HG02885 (cell line): ENCODE results near the gene SLC1A2.

Experiments
- ATAC-seq: cut with Tn5 transposase; IDR thresholded peaks from one replicate; pipeline ENCODE4 v1.9.1; 2021; ENCODE audit warnings: mild to moderate bottlenecking; ENCODE audit not compliant: unreplicated experiment, poor library complexity

SLC1A2 gene

DNA sequence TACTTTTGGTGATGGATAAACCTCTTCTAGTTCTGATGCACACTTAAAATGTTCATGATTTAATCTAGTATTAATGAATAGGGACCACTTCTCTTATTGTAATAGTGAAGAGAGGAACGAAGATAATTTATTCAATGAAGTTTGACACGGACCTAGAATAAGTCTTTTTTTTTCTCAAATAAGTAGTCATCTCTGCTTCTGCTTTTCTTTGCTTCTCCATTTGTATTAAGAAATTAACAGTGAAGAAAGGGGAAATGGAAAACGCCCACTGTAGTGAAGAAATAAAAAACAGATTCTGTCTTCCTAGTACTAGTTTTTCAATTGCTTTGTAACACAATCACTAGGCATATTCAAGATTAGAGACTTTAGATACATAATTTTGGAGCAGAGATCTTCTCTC is 207.4 kb downstream of the SLC1A2 start:
- ATAC-seq = no peak

DNA sequence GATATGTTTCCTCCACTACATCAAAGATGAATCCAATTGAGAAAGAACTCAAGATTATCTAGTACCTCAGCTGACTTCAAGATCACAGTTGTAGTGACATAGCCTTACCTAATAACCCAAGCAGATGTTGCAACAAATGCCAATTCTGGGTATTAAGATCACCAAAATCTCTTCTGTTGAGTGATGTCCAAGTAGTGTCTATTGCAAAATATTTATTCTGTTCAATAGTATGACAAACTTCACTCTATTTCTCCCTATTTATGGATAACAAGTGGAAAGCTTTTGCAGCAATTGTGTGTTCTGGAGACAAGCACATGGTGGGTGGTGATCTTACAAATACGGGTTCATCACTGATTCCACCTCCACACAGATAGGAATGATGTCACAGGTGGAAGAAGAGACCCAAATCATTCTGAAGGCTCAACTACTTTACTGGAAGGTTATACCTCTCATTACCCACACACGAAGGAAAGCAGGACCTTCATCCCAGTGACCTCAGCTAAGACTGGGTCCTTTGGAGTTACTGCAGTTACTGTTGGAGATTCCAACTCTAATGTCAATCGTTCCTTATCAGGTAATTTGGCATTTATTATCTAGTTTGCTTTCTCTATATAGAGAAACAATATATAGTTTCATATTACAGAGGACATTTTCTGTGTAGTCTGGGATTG is 208.3 kb downstream of the SLC1A2 start:
- no peak for ATAC-seq

DNA sequence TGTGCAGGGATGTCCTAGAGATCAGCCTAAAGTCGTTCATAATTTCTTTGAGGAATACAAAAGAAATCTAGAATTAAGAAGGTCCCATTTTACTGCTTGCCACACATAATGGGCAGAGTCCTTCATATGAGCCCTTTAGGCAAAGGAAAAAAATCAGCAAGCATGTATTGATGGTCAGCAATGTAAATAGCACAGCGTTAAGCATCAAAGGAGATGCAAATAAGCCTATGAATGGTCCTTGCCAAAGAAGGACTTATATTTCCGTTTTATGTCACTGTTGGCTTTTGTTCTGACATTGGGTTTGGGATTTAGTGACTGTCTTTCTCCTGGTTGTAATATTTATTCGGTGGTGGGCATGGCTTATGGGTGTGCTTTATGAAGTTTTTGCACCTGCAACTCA is 210.6 kb downstream of the SLC1A2 start:
- no peak for ATAC-seq

DNA sequence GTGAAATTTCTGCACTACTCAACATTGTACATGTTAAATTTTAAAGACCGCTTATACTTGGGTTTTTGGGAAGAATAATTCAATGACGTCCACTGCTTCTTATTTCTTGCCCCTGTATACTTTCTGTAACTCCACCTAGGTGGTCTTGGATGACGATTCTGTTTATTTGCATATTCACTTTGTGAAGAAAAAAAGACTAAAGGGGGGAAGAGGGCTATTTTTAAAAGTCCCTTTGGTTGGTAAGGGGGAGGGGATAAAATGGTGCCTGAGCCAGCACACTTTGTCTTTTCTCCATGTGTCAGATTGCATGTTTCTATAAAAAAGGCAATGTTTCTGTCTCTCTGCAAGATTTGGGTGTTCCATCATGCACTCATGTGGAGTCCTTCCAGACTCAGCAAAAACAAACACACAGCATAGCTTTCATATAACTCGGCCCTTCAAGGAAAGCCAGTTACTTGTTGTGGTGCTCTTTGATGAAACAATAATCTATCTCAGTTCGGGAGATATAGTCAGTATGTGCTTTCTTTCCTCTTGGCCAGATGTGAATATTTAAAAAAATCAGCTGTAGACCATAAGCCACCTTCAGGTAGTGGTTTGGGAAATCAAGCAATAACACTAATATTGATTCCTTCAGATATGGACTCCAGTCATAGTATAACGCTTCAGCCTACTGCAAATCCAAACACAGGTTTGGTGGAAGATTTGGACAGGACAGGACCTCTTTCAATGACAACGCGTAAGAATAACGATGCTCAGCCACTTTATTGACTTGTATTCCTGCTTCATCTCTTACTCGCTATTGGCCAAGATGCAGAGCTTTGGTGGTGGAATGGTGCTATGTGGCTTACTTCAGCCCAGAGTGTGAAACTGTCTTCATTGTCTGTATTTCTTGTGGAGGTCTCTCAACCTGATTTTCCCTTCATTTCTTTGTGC is 211.6 kb downstream of the SLC1A2 start:
- ATAC-seq = no peak

DNA sequence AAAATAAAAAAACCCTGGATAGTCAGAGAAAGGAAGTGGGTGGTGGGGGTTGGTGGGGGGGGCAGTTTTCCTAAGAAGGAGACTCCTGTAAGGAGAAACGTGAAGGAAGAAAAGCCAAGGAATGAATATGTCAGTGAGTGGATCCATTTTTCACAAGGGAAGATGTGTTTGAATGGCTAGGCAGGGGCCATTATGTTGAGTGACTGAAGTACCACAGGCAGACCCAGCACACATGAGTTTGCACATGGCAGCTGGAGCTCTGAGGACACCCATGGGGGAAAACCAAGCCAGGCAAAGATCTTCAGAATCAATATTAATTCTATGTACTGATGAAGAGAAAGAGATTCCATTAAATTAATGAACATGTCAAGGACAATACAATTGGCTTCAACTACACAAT is 212.7 kb downstream of the SLC1A2 start:
- no peak for ATAC-seq

DNA sequence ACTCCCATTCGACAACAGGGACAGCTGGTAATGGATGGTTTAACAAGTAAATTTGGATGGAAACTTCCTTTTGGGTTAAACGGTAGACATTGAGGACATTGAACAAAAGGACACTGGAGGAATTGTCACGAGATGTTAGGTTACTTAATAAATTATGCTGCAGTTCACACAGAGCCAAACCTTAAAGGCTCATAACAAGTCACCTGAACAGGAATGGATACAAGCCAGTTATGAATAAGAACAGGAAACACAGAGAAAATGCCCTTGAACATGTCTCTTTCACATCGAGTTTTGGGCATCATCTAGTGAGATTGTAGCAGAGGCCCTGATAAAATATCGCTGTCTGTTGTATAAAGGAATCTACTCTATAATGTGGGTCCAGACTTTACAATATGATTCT is 214.7 kb downstream of the SLC1A2 start:
- no peak for ATAC-seq
